A673 (cell line): ENCODE data around the gene FNDC3B. TPM values are rescaled to one million over a fixed set of nuclear protein-coding genes. Genes with fewer than 3 reads are reported as not detected.

Source experiments
- BruUV-seq: library from RNA; stranded (reverse); fragments of 400-500 nt; replicated peaks from 2 replicates; lab custom pipeline; 2021; lab: Mats Ljungman, UMichigan
- CTCF ChIA-PET: fragments of 300-600 bp; sonication (Branson Sonifier 250); formaldehyde crosslinking; loops from one replicate; lab custom pipeline; 2022; ENCODE audit warnings: antibody characterized with exemption; lab: Charles Lee
- POLR2A ChIA-PET: fragments of 300-600 bp; sonication (Branson Sonifier 250); formaldehyde crosslinking; loops from one replicate; lab custom pipeline; 2022; ENCODE audit warnings: antibody characterized with exemption; ENCODE audit not compliant: low non-redundant PET; lab: Charles Lee
- DNase-seq: peaks from one replicate; pipeline ENCODE4 v3.0.0-alpha.2; 2015; ENCODE audit warnings: low spot score
- H3K27ac ChIP-seq: fragments of 200-600 bp; sonication (generic); 2 replicates; pipeline ENCODE4 v1.5.1; 2016; ENCODE audit warnings: mixed run types, low read depth, mild to moderate bottlenecking, mixed read lengths, antibody characterized with exemption, low read length; ENCODE audit not compliant: poor library complexity, severe bottlenecking
- H3K27me3 ChIP-seq: fragments of 200-600 bp; sonication (generic); replicated peaks from 2 replicates; pipeline ENCODE4 v1.6.1; 2017; ENCODE audit warnings: mixed run types, low read depth, mild to moderate bottlenecking, mixed read lengths, antibody characterized with exemption, low read length; ENCODE audit not compliant: insufficient read depth, poor library complexity
- H3K36me3 ChIP-seq: fragments of 200-600 bp; sonication (generic); 2 replicates; pipeline ENCODE4 v1.6.1; 2016; ENCODE audit warnings: mixed run types, mild to moderate bottlenecking, mixed read lengths, antibody characterized with exemption, low read length; ENCODE audit not compliant: insufficient read depth, poor library complexity, severe bottlenecking
- H3K4me1 ChIP-seq: fragments of 200-600 bp; sonication (generic); 2 replicates; pipeline ENCODE4 v1.6.1; 2017; ENCODE audit warnings: mixed run types, mild to moderate bottlenecking, mixed read lengths, antibody characterized with exemption, low read length; ENCODE audit not compliant: insufficient read depth, poor library complexity, severe bottlenecking
- H3K4me3 ChIP-seq: fragments of 200-600 bp; sonication (generic); 2 replicates; pipeline ENCODE4 v1.5.1; 2016; ENCODE audit warnings: low read depth, mixed run types, mild to moderate bottlenecking, mixed read lengths, low read length; ENCODE audit not compliant: poor library complexity, severe bottlenecking
- H3K9me3 ChIP-seq: fragments of 200-600 bp; sonication (generic); 2 replicates; pipeline ENCODE4 v1.6.1; 2016; ENCODE audit warnings: mixed run types, low read depth, mild to moderate bottlenecking, mixed read lengths, antibody characterized with exemption, low read length; ENCODE audit not compliant: poor library complexity, severe bottlenecking
- CTCF ChIP-seq: fragments of 300-800, 200-600 bp; sonication (generic); conservative IDR thresholded peaks from 2 replicates; pipeline ENCODE4 v1.5.1; 2017; ENCODE audit warnings: low read depth, mild to moderate bottlenecking, antibody characterized with exemption, low read length, moderate library complexity, mixed read lengths
- EZH2 ChIP-seq: fragments of 200-600 bp; sonication (generic); IDR thresholded peaks from 2 replicates; pipeline ENCODE4 v1.6.1; 2017; ENCODE audit warnings: borderline replicate concordance, low read depth, mild to moderate bottlenecking, mixed read lengths, antibody characterized with exemption, low read length; ENCODE audit not compliant: poor library complexity, severe bottlenecking
- intact Hi-C: fragments of 100-400 bp; cut with micrococcal nuclease; formaldehyde crosslinking; loops from one replicate; pipeline ENCODE4 v1.10.0; 2022; ENCODE audit not compliant: unreplicated experiment
- total RNA-seq: library from RNA; stranded (reverse); gene quantifications from 2 replicates; pipeline ENCODE4 v1.2.3, GENCODE V29; 2021

FNDC3B gene
- total RNA-seq, 1 experiment from 2014 or later, result 50.8 TPM

- DNase-seq, result no peak
- POLR2A ChIA-PET, result no interaction called here
- intact Hi-C loops, result no loop called here
- H3K4me1 ChIP-seq, result no peaks in the 10 kb centered on the region
- H3K4me3 ChIP-seq, result no peak overlapping the region
- TF ChIP-seq EZH2, result no peak
- no peak for TF ChIP-seq CTCF
- CTCF ChIA-PET, result interaction anchor here (0.6 kb wide), 1 partner anchor 10 kb away, joined by 5 read pairs; no protein-coding TSS in a partner anchor
- no peaks in the 10 kb centered on the region for H3K36me3 ChIP-seq
- no peak overlapping the region for H3K27ac ChIP-seq
- no peaks in the 10 kb centered on the region for H3K27me3 ChIP-seq
- no peaks in the 10 kb centered on the region for H3K9me3 ChIP-seq
- no TSS peak for BruUV-seq
Measured at GRCh38 chr3:172051310-172051956, 12.1 kb downstream of the FNDC3B start.

DNA sequence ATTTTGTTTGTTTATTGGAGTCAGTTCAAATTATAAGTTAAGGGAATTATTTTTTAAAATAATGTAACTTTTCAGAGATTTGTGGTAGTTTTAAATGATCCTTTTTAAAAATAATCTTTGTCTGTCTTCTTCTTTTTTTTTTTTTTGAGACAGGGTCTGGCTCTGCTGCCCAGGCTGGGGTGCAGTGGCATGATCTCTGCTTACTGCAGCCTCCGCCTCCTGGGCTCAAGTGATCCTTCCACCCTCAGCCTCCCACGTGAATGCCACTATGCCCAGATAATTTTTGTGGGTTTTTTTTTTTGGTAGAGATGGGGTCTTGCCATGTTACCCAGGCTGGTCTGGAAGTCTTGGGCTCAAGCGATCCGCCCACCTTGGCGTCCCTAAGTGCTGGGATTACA is 12.6 kb downstream of the FNDC3B start:
- no peak overlapping the region for H3K27ac ChIP-seq
- H3K36me3 ChIP-seq, result no peaks in the 10 kb centered on the region
- intact Hi-C loops, result no loop called here
- H3K27me3 ChIP-seq, result no peaks in the 10 kb centered on the region
- H3K4me3 ChIP-seq, result no peak overlapping the region
- no peak for DNase-seq
- POLR2A ChIA-PET, result no interaction called here
- CTCF ChIA-PET, result no interaction called here
- BruUV-seq, result no TSS peak
- H3K4me1 ChIP-seq, result no peaks in the 10 kb centered on the region
- TF ChIP-seq EZH2 (no peak), CTCF (no peak)
- H3K9me3 ChIP-seq, result no peaks in the 10 kb centered on the region

DNA sequence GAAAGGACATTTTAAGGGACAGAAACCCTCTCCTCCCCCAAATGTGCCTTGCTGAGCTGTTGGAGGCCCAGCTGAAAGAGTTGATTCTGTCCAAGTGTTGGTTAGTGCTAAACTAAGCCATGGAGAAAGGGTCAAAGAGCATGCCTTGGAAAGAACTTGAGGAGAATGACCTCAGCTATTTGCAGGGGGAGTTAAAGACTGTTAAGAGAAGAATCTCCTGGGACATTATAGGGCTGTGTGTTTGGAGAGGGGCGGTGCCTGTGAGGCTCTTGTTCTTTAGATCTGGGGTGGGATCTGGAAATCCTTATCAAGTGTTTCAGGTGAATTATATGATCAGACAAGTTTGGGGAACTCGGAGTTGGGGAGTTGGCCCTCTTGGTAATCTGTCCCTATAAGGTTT is 13.0 kb downstream of the FNDC3B start:
- DNase-seq, result no peak
- no peaks in the 10 kb centered on the region for H3K36me3 ChIP-seq
- no TSS peak for BruUV-seq
- ChIA-PET CTCF (no interaction called here), POLR2A (no interaction called here)
- intact Hi-C loops, result no loop called here
- no peaks in the 10 kb centered on the region for H3K9me3 ChIP-seq
- no peak overlapping the region for H3K27ac ChIP-seq
- no peak for TF ChIP-seq CTCF
- TF ChIP-seq EZH2, result no peak
- H3K4me3 ChIP-seq, result no peak overlapping the region
- H3K27me3 ChIP-seq, result no peaks in the 10 kb centered on the region
- H3K4me1 ChIP-seq, result peaks cover 4% of the 10 kb centered on the region
